ENCODE results near the gene DNM3.

DNM3 gene

DNA sequence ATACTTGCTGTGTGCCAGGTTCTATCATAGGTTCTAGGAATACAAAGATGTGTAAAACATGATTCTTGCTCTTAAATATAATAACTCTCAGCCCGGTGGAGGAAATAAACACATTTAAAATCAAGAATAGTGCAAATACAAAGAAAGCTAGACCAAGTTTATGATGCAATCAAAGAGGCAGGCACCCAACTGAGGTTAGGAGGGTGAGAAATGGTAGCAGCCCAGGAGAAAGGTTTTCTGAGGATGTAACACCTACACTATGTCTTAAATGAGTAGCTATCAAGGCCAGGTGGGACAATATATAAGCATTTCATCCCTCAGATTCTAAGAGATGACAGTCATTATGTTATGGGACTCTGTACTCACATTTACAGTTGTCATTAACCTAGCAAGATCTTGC, 612.3 kb downstream of the DNM3 start:
- no peaks in the 10 kb centered on the region for H3K9me3 ChIP-seq
- no peaks in the 10 kb centered on the region for H3K27me3 ChIP-seq
- no peaks in the 10 kb centered on the region for H3K36me3 ChIP-seq
- H3K4me3 ChIP-seq (ENCODE audit: low read depth in 1 of 2, low read length in 1 of 2), result no peak overlapping the region
- H3K4me1 ChIP-seq (ENCODE audit: control insufficient read depth in 1 of 2, insufficient read depth in 1 of 2, low read depth in 1 of 2, low read length in 1 of 2), result peaks cover 31 to 33% of the 10 kb centered on the region in 2 experiments
- TF ChIP-seq, protein P1, sequence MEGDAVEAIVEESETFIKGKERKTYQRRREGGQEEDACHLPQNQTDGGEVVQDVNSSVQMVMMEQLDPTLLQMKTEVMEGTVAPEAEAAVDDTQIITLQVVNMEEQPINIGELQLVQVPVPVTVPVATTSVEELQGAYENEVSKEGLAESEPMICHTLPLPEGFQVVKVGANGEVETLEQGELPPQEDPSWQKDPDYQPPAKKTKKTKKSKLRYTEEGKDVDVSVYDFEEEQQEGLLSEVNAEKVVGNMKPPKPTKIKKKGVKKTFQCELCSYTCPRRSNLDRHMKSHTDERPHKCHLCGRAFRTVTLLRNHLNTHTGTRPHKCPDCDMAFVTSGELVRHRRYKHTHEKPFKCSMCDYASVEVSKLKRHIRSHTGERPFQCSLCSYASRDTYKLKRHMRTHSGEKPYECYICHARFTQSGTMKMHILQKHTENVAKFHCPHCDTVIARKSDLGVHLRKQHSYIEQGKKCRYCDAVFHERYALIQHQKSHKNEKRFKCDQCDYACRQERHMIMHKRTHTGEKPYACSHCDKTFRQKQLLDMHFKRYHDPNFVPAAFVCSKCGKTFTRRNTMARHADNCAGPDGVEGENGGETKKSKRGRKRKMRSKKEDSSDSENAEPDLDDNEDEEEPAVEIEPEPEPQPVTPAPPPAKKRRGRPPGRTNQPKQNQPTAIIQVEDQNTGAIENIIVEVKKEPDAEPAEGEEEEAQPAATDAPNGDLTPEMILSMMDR (IDR thresholded peaks at IDR 0.05), result no peak
- no peak overlapping the region for H3K27ac ChIP-seq

DNA sequence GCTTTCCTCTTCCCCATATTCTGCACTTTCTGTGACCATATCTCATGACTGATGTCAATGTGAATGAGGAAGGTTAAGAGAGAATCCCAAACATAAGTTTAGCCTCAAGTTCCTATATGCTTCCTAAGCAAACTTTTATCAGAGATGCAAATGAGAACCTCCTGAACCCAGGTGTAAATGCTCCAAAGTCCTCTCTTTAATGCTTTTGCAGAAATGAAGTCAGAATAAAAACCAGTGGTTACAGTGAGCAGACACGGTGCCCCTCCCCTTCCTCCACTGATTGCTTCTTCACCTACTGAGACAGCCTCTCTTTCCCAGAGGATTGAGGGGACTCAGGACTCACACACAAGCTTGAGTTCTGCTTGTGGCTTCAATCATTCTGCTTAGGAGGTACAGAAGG, 614.2 kb downstream of the DNM3 start:
- Histone ChIP-seq H3K27ac (no peak overlapping the region), H3K4me3 (ENCODE audit: low read depth in 1 of 2, low read length in 1 of 2) (no peak overlapping the region), H3K9me3 (no peaks in the 10 kb centered on the region), H3K27me3 (no peaks in the 10 kb centered on the region), H3K4me1 (ENCODE audit: control insufficient read depth in 1 of 2, insufficient read depth in 1 of 2, low read depth in 1 of 2, low read length in 1 of 2) (peaks cover 12 to 15% of the 10 kb centered on the region in 2 experiments), H3K36me3 (no peaks in the 10 kb centered on the region)
- TF ChIP-seq, protein P1 (IDR thresholded peaks at IDR 0.05), result no peak

DNA sequence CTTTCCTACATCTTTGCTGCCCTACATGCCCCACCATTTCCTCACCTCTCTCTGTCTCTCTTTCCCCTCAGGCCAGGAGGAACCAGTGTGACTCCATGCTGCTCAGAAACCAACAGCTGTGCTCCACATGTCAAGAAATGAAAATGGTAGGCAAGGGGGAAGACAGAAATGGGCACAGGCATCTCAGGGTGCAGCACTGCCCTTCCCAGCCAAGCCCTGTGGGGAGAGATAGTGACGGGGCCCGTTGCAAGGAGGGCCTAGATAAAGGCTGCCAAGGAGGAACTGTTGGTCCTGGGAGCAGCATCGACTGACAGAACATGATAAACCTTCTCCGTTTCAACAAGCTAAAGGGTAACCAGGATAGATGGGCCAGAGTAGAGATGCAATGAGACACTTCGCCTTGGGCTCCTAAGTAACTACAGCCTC, 615.1 kb downstream of the DNM3 start:
- Histone ChIP-seq H3K36me3 (no peaks in the 10 kb centered on the region), H3K4me1 (ENCODE audit: control insufficient read depth in 1 of 2, insufficient read depth in 1 of 2, low read depth in 1 of 2, low read length in 1 of 2) (peaks cover 8 to 12% of the 10 kb centered on the region in 2 experiments), H3K27ac (no peak overlapping the region), H3K4me3 (ENCODE audit: low read depth in 1 of 2, low read length in 1 of 2) (no peak overlapping the region), H3K9me3 (no peaks in the 10 kb centered on the region), H3K27me3 (no peaks in the 10 kb centered on the region)
- TF ChIP-seq, protein P1 (IDR thresholded peaks at IDR 0.05), result no peak

DNA sequence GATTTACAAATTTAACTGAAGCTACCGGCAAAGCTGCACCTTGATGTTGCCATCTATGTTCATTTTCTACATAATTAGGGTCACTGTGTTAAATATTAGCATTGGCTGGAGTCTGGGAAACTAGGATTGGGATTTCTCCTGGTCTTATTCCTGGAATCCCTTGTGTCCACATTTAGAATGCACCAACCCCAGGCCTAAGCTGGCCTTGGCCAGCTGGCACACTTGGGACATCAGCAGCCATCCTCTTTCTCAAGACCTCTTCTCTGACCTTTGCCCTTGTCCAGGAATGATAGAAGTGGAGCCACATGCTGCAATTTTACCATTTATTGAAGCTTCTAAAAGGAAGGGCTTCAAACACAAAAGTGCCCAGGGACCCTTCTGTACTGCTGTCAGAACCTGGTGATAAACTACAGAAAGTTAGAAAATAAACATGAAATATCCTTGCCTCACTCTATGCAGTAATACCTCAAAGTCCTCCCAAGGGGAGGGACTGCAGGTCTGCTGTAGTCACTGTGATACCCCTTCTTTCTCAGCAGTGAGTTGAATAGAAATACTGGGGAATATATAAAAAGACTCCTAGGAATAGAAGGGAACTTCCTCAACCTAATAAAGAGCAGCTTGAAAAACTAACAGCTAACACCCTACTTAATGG, 616.3 kb downstream of the DNM3 start:
- TF ChIP-seq, protein P1 (IDR thresholded peaks at IDR 0.05), result no peak
- H3K4me3 ChIP-seq (ENCODE audit: low read depth in 1 of 2, low read length in 1 of 2), result no peak overlapping the region
- no peak overlapping the region for H3K27ac ChIP-seq
- peaks cover 8 to 12% of the 10 kb centered on the region in 2 experiments for H3K4me1 ChIP-seq (ENCODE audit: control insufficient read depth in 1 of 2, insufficient read depth in 1 of 2, low read depth in 1 of 2, low read length in 1 of 2)
- no peaks in the 10 kb centered on the region for H3K36me3 ChIP-seq
- no peaks in the 10 kb centered on the region for H3K27me3 ChIP-seq
- H3K9me3 ChIP-seq, result no peaks in the 10 kb centered on the region

DNA sequence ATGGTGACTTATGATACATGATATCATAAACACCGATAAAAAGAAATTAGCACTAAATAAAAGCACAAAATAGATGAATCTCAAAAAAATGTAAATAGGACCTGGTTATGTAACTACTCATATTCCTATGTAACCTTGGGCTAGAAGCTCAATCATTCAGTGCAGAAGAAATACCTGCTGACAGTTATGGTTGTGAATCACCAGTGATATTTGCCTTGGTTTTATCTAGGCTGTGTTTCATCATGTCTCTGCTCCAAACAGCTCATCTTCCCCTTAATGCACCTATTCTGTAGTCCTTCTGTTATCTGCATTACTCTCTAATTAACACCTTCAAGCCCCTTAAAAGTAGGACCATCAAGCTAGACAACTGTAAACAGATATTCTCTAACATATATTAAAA, 618.9 kb downstream of the DNM3 start:
- peaks cover 9 to 15% of the 10 kb centered on the region in 2 experiments for H3K4me1 ChIP-seq (ENCODE audit: control insufficient read depth in 1 of 2, insufficient read depth in 1 of 2, low read depth in 1 of 2, low read length in 1 of 2)
- TF ChIP-seq, protein P1 (IDR thresholded peaks at IDR 0.05), result no peak
- no peak overlapping the region for H3K4me3 ChIP-seq (ENCODE audit: low read depth in 1 of 2, low read length in 1 of 2)
- no peaks in the 10 kb centered on the region for H3K36me3 ChIP-seq
- no peak overlapping the region for H3K27ac ChIP-seq
- no peaks in the 10 kb centered on the region for H3K9me3 ChIP-seq
- H3K27me3 ChIP-seq, result no peaks in the 10 kb centered on the region

All from neutrophil (primary cell).